ENCODE measurements around the gene KIF16B. TPM values are rescaled to one million over a fixed set of nuclear protein-coding genes. Genes with fewer than 3 reads are reported as not detected.

KIF16B gene
- total and polyA plus RNA-seq, 10 of the 15 experiments (the other 5 are each of a cell fraction or from before 2014, with no cell fraction given): 0.21 to 5.2 (median 3.0) TPM

DNA sequence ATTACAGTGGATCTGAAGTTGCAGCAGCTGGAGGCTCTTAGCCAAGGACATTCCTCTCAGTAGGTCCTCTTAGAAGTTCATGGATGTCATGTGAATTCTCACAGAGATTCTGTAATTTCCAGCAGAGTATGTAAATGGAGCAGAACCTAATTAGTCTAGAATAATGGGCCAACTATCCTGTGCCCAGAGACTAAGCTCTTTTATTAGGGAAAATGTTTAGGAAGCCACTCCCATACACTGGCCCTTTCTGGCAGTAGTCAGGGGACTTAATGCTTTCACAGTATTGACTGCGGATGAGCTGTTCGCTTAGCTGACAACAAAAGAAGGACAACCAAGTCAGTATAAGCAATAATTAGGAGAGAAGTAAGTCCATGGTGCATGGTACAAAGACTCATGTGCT, 43.8 kb upstream of the KIF16B start (continued):
- TF ChIP-seq NRF1 (conservative IDR thresholded peaks at IDR 0.05; ENCODE audit: low read depth, low read length): no peak
- no peak for TF ChIP-seq SMARCA5 (IDR thresholded peaks at IDR 0.05)
- TF ChIP-seq ZNF274 (IDR thresholded peaks at IDR 0.05; ENCODE audit: insufficient read depth, insufficient read length): no peak
- no peak for TF ChIP-seq KDM1A (IDR thresholded peaks at IDR 0.05; ENCODE audit: borderline replicate concordance)
- no peak for TF ChIP-seq HCFC1 (IDR thresholded peaks at IDR 0.05; ENCODE audit: low read length)
- no peak for TF ChIP-seq SREBF2 (IDR thresholded peaks at IDR 0.05; ENCODE audit: low read length)
- no peak for TF ChIP-seq TCF12 (IDR thresholded peaks at IDR 0.05; ENCODE audit: low read depth, low read length)
- no peak for TF ChIP-seq RAD51 (IDR thresholded peaks at IDR 0.05)
- TF ChIP-seq, protein P1, sequence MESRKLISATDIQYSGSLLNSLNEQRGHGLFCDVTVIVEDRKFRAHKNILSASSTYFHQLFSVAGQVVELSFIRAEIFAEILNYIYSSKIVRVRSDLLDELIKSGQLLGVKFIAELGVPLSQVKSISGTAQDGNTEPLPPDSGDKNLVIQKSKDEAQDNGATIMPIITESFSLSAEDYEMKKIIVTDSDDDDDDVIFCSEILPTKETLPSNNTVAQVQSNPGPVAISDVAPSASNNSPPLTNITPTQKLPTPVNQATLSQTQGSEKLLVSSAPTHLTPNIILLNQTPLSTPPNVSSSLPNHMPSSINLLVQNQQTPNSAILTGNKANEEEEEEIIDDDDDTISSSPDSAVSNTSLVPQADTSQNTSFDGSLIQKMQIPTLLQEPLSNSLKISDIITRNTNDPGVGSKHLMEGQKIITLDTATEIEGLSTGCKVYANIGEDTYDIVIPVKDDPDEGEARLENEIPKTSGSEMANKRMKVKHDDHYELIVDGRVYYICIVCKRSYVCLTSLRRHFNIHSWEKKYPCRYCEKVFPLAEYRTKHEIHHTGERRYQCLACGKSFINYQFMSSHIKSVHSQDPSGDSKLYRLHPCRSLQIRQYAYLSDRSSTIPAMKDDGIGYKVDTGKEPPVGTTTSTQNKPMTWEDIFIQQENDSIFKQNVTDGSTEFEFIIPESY (IDR thresholded peaks at IDR 0.05): no peak

DNA sequence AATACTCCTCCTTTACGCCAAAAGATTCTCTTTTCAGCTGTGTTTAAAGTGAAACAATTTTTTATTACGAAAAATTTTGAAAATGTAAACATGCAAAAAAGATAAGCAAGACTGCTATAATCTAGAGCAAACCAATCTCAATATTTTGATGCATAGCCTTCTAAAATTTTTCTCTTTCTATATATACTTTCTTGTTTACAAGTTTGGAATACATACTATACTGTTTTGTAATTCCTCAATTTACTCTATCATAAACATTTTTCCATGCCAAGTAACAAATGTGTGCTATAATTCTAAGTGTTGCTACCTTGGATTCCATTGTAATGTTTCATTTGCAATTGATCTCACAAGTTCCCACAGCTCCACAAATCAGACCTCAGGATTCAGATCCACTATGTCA, 43.1 kb upstream of the KIF16B start:
- SMC1A ChIA-PET (ENCODE audit: uncharacterized antibody, unreplicated experiment): no interaction called here
- Histone ChIP-seq H3K27ac (ENCODE audit: control insufficient read depth, insufficient read depth) (no peak overlapping the region), H3K4me1 (ENCODE audit: control insufficient read depth, insufficient read depth, low read length) (no peaks in the 10 kb centered on the region), H3K36me3 (ENCODE audit: control insufficient read depth in 2 of 2, insufficient read depth in 2 of 2, low read length in 1 of 2) (no peaks in the 10 kb centered on the region), H4K20me1 (ENCODE audit: control insufficient read depth, insufficient read depth) (no peaks in the 10 kb centered on the region), H3K4me3 (no peak overlapping the region), H3K27me3 (replicated peaks in 1 of 2; ENCODE audit: control insufficient read depth in 2 of 2, insufficient read depth in 2 of 2, low read length in 1 of 2) (no peaks in the 10 kb centered on the region), H2AFZ (ENCODE audit: control insufficient read depth, low read depth, low read length) (no peak overlapping the region), H3K4me2 (ENCODE audit: control insufficient read depth, insufficient read depth) (no peak overlapping the region), H3K9ac (ENCODE audit: control insufficient read depth, insufficient read depth, low read length) (no peak overlapping the region), H3K79me2 (ENCODE audit: control insufficient read depth, insufficient read depth, low read length) (no peaks in the 10 kb centered on the region), H3K9me3 (replicated peaks; ENCODE audit: control insufficient read depth, insufficient read depth, low read length) (no peaks in the 10 kb centered on the region; the same call in 2 of the 3 replicates)
- DNase-seq (ENCODE audit: low read depth, low spot score) (no peak), ATAC-seq (no peak), FAIRE-seq (no peak)
- CTCF ChIA-PET: no interaction called here
- no TSS peak for BruUV-seq (replicated peaks)
- intact Hi-C loops (cut with micrococcal nuclease; ENCODE audit: unreplicated experiment) (no loop called here), in situ Hi-C loops (cut with MboI) (no loop called here)
- TF ChIP-seq CHD4 (IDR thresholded peaks at IDR 0.05): no peak
- no peak for TF ChIP-seq SP1 (IDR thresholded peaks at IDR 0.05; ENCODE audit: low read depth, low read length)
- POLR2A ChIA-PET: no interaction called here
- 37% methylated on average over 2 of the region's 2 CpGs for WGBS (ENCODE audit: insufficient coverage, insufficient replicate concordance, low lambda C conversion rate, missing lambda C conversion rate)
- RAD21 ChIA-PET (ENCODE audit: unreplicated experiment): no interaction called here

Data from GM12878 (cell line).